SU-DHL-6 (cell line): ENCODE measurements around the gene PADI4.

Experiments
- EZH2phosphoT487 ChIP-seq: fragments of 200-600 bp; sonication (generic), shearing (Covaris generic); conservative IDR thresholded peaks from 2 replicates; pipeline ENCODE4 v1.6.1; 2018; ENCODE audit warnings: mild to moderate bottlenecking, antibody characterized with exemption, low read length, moderate library complexity, mixed read lengths
- TF ChIP-seq, protein P1 (sequence below): fragments of 200-600 bp; sonication (generic); IDR thresholded peaks from one replicate; pipeline ENCODE4 v1.5.1; 2017; ENCODE audit warnings: antibody characterized with exemption, mild to moderate bottlenecking, low read length, moderate library complexity; ENCODE audit not compliant: insufficient read depth, poor library complexity, severe bottlenecking

DNA sequence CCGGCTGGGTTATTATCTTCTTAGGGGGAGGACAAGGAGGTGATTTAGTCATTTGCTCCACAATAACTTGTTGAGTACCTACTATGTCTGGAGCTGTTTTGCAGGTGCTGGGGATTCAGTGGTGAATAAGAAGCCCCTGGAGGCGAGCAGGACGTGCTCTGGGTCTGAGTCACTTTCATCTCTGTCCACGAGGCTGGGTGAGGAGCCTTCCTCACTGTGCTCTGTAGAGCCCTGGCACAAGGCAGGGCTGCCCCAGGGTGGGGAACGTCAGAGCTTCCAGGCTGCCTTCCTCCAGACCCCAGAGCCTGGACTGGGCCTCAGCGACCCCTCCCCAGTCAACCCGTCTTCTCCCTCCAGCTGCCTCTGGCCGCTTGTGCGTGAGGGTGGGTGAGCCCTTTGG, 61.5 kb downstream of the PADI4 start:
- TF ChIP-seq, protein P1, sequence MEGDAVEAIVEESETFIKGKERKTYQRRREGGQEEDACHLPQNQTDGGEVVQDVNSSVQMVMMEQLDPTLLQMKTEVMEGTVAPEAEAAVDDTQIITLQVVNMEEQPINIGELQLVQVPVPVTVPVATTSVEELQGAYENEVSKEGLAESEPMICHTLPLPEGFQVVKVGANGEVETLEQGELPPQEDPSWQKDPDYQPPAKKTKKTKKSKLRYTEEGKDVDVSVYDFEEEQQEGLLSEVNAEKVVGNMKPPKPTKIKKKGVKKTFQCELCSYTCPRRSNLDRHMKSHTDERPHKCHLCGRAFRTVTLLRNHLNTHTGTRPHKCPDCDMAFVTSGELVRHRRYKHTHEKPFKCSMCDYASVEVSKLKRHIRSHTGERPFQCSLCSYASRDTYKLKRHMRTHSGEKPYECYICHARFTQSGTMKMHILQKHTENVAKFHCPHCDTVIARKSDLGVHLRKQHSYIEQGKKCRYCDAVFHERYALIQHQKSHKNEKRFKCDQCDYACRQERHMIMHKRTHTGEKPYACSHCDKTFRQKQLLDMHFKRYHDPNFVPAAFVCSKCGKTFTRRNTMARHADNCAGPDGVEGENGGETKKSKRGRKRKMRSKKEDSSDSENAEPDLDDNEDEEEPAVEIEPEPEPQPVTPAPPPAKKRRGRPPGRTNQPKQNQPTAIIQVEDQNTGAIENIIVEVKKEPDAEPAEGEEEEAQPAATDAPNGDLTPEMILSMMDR: no peak
- no peak for TF ChIP-seq EZH2phosphoT487
